Erythroblast (primary cell): Measurements from ENCODE around the gene PHF3.

ENCODE experiments used
- GATA1 ChIP-seq: IDR thresholded peaks from 2 replicates; pipeline ENCODE4 v1.6.1; 2011; ENCODE audit warnings: low read depth, mild to moderate bottlenecking, control low read depth, low read length, moderate library complexity
- POLR2A ChIP-seq: IDR thresholded peaks from 2 replicates; pipeline ENCODE4 v1.6.1; 2011; ENCODE audit warnings: mild to moderate bottlenecking, low read length

GRCh38 chr6:63743691-63744090, 108.1 kb downstream of the PHF3 start:
- TF ChIP-seq POLR2A (no peak), GATA1 (no peak)
